HCT116 (cell line): ENCODE data around the gene NAA25.

ENCODE experiments used
- ATF3 ChIP-seq: IDR thresholded peaks from 2 replicates; pipeline ENCODE4 v1.6.1; 2012
- CTCF ChIP-seq, 3 experiments: fragments of 200-600 bp in 1 of 3; sonication (generic) in 1 of 3; IDR thresholded peaks in 2 of 3; conservative IDR thresholded peaks in 1 of 3; 2 replicates each; pipeline ENCODE4 v1.5.1; 2012 to 2017; ENCODE audit warnings: low read depth in 2 of 3, low read length in 2 of 3, antibody characterized with exemption in 1 of 3, borderline replicate concordance in 1 of 3, control low read depth in 1 of 3, mild to moderate bottlenecking in 1 of 3, mixed read lengths in 1 of 3, mixed run types in 1 of 3, moderate library complexity in 1 of 3; ENCODE audit not compliant: insufficient read depth in 1 of 3
- EGR1 ChIP-seq: IDR thresholded peaks from 2 replicates; pipeline ENCODE4 v1.6.1; 2012; ENCODE audit warnings: low read depth
- EZH2 ChIP-seq: fragments of 200-600 bp; sonication (generic); IDR thresholded peaks from 2 replicates; pipeline ENCODE4 v1.6.1; 2017; ENCODE audit warnings: antibody characterized with exemption, mixed run types
- JUND ChIP-seq: IDR thresholded peaks from 2 replicates; pipeline ENCODE4 v1.6.1; 2012
- POLR2A ChIP-seq: IDR thresholded peaks from 2 replicates; pipeline ENCODE4 v1.7.0; 2011; ENCODE audit warnings: borderline replicate concordance; ENCODE audit not compliant: insufficient read depth, insufficient read length; ENCODE audit errors: extremely low read depth
- POLR2AphosphoS5 ChIP-seq: IDR thresholded peaks from 2 replicates; pipeline ENCODE4 v1.6.1; 2011; ENCODE audit warnings: mild to moderate bottlenecking, low read depth, low read length, moderate library complexity
- ZBTB33 ChIP-seq: IDR thresholded peaks from 2 replicates; pipeline ENCODE4 v1.6.1; 2011; ENCODE audit warnings: mild to moderate bottlenecking, low read length, moderate library complexity; ENCODE audit not compliant: insufficient replicate concordance; ENCODE audit errors: extremely low read depth

GRCh38 chr12:112046003-112046402, 62.6 kb downstream of the NAA25 start:
- no peak for TF ChIP-seq POLR2A
- no peak for TF ChIP-seq CTCF (IDR thresholded peaks at IDR 0.05 in 2 of 3, conservative IDR thresholded peaks at IDR 0.05 in 1 of 3; ENCODE audit: borderline replicate concordance in 1 of 3, insufficient read depth in 1 of 3, low read depth in 2 of 3, low read length in 2 of 3)
- no peak for TF ChIP-seq JUND
- no peak for TF ChIP-seq EGR1
- no peak for TF ChIP-seq ZBTB33
- TF ChIP-seq ATF3, result no peak
- no peak for TF ChIP-seq POLR2AphosphoS5
- no peak for TF ChIP-seq EZH2
